OCI-M1 (cell line): ENCODE measurements around the gene KLHL28.

ENCODE experiments used
- DNase-seq: peaks from one replicate; lab custom pipeline; 2025; lab: John Stamatoyannopoulos, UW

KLHL28 gene, protein sequence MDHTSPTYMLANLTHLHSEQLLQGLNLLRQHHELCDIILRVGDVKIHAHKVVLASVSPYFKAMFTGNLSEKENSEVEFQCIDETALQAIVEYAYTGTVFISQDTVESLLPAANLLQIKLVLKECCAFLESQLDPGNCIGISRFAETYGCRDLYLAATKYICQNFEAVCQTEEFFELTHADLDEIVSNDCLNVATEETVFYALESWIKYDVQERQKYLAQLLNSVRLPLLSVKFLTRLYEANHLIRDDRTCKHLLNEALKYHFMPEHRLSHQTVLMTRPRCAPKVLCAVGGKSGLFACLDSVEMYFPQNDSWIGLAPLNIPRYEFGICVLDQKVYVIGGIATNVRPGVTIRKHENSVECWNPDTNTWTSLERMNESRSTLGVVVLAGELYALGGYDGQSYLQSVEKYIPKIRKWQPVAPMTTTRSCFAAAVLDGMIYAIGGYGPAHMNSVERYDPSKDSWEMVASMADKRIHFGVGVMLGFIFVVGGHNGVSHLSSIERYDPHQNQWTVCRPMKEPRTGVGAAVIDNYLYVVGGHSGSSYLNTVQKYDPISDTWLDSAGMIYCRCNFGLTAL

DNA sequence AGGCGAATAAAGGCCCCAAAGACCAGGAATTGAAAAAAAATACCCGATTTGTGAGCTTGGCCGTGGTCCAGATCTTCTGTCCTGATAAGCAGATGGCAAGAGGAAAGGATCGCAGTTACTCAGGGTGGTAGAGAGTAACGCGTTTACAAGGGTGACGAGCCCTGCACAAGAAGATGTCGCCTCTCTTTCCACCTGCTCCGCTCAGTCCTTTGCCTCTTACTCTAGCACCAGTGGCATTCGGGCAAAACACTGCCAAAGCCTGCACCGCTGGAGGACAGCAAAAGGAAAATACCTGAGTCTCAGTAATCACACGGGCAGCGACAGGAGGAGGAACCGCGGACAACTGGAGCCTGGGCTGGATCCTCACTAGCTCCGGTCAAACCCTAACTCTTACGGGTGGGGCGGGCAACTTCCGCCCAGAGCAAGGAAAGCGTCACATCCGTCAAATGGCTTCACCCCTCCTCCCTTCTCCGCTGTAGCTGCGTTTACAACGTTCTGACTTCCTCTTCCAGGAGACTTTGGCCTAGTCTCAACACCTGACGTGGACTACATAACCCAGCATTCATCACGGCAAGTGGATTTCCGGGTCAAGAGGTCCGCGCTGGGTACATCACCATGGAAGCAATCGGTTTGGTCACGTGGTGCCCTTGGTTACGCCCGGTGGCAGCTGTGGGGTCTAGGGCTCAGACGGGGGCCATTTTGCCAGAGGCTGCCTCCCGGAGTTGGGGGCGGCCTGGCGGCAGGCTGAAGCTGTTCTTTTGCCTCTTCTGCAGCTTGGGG is at the start of gene KLHL28, which contains the start of gene TOGARAM1:
TSS of gene KLHL28 (minus strand) at position 394 of the 780 bp plus-strand sequence. CDS start 16,019 bp downstream, outside the sequence.
TSS of gene TOGARAM1 (plus strand) at position 637 of the 780 bp plus-strand sequence. CDS start 232 bp downstream, outside the sequence.
- DNase-seq, result peak; percentile 98

DNA sequence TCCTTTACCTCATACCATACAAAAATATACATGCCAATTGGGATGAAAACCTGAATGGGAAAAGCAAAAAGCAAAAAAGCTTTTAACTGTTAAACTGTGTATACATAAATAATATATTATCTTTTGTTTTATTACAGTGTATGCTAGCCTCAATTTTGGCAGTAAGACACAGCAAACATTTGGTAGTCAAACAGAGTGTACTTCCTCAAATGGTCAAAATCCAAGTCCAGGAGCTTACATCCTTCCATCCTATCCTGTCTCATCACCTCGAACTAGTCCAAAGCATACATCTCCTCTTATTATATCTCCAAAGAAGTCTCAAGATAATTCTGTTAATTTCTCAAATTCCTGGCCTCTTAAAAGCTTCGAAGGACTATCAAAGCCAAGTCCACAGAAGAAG is 42.2 kb upstream of the KLHL28 start:
- no peak for DNase-seq

DNA sequence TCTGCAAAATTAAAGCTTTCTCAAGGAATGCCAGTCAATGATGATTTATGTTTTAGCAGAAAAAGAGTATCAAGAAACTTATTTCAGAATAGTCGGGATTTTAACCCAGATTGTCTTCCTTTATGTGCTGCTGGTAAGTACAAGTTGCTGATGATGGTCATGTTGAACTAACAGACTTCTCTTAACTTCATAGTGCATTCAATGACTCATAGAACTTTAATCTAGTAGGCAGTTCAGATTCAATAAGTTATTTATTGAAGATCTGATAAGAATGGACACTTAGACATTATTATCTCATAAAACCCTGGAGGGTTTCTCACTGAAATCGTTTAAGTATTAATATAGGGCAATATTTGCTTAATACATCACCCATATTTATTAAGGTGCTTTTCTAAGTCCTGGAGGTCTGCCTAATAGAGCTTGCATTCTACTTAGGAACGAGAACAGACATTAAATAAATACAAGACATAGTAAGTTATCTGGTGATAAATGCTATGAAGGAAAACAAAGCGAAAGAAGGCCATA is 34.1 kb upstream of the KLHL28 start:
- no peak for DNase-seq

DNA sequence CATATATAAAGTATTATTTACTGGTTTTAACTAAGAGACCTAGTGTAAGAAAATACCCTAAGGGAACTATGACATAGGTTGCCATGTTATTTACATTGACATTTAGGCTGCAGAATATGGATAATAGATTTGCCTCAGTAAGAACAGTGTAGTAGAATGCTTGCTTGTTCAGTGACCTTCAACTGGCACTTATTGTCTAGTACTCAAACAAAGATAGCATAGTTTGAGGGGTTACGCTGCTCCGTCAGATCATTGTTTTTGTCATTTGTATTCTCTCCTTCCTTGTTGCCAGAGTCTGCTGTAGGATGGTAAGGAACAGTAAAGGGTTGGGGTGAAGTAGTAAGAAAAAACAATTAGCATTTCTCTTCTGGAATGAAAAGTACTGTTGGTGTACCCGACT is 33.4 kb upstream of the KLHL28 start:
- DNase-seq, result no peak

DNA sequence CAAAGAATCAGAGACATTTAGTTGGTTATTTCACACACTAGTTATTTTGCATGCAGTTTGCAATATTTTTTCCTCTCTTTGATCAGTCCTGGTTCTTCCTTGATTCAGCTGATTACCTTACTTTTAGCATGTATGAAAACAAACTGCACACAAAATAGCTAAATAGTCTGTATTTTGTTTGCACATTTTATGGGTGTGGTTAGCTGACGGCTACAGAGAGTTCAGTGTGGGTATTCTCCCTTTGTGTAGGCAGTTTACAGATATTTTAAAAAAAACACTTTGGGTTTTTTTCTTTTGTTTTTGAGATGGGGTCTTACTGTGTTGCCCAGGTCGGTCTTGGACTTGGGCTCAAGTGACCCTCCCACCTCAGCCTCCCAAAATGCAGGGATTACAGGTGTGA is 28.8 kb upstream of the KLHL28 start:
- no peak for DNase-seq

DNA sequence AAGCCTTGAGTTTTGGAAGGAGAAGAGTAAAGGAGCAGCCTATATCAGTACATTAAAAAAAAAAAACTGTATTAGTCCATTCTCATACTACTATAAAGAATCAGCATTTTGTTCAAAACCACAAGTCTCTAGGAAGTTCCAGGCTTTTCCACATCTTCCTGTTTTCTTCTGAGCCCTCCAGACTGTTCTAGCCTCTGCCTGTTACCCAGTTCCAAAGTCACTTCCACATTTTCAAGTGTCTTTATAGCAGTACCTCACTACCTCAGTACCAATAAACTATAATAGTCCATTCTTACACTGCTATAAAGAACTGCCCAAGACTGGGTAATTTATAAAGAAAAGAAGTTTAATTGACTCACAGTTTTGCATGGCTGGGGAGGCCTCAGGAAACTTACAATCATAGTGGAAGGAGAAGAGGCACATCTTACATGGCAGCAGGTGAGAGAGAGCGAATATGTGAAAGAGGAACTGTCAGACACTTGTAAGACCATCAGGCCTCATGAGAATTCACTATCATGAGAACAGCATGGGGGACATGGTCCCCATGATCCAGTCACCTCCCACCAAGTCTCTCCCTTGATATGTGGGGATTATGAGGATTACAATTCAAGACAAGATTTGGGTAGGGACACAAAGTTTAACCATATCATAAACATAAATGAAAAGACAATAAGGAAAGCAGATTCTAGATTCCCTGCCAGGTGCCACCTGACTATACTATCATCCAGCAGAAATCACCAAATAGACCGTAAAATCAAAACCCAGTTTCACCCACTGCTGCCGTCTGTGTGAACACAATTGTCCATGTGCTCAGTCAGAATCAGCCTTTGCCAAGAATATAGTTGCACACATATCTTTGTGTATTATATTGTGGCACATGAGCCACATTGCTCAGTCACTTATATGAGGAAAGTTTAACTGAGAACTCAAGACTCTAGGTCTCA is 28.0 kb upstream of the KLHL28 start:
- DNase-seq, result peak; percentile 31

DNA sequence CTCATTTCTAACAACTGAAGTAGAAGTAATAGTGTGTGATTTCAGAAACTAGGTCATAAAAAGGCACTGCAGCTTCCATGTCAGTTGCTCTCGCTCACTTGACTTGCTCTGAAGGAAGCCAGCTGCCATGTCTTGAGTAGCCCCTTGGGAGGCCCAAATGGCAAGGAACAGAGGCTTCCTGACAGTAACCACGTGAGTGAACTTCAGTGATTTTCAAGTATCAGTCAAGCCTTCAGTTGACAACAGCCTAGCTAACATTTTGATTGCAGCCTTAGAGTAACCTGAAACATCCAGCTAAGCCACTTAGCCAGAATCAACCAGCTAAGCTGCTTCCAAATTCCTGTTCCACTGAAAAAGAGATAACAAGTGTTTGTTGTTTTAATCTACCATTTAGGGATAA is 26.9 kb upstream of the KLHL28 start:
- DNase-seq, result no peak

DNA sequence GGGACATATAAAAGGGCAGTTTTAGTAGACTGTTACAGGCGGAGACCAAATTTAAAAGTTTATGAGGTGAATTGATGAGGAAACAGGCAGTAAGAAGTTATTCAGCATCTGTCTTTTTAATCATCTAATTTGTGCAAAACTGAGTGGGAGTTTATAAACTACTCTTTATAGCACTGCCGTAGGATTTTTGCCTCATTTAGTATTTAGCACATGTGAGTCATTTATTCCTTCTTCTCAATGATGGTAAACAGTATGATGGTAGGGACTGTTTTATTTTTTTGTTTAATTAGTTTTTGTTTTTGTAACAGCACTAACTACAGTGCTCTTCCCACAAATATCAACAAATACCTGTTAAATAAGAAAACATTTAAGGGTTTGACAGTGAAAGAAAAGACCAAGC is 20.8 kb upstream of the KLHL28 start:
- DNase-seq, result no peak

DNA sequence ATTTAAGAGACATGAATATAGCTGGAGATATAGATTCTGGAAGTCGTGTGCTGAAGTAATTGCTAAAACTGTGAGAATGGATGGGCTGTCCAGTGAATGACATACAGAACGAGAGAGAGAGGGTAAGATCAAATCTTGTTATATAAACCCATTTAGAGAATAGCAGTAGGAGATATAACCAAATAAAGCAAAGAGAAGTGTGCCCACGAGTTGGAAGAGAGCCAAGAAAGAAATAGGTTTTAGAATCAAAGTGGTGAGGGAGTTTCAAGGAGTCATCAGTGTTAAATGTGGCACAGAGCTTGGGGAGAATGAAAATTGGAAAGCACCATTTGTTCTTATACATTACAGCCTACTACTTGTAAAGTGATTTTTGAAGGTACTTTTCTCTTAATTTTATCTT is 19.5 kb upstream of the KLHL28 start:
- peak; percentile 9 for DNase-seq

DNA sequence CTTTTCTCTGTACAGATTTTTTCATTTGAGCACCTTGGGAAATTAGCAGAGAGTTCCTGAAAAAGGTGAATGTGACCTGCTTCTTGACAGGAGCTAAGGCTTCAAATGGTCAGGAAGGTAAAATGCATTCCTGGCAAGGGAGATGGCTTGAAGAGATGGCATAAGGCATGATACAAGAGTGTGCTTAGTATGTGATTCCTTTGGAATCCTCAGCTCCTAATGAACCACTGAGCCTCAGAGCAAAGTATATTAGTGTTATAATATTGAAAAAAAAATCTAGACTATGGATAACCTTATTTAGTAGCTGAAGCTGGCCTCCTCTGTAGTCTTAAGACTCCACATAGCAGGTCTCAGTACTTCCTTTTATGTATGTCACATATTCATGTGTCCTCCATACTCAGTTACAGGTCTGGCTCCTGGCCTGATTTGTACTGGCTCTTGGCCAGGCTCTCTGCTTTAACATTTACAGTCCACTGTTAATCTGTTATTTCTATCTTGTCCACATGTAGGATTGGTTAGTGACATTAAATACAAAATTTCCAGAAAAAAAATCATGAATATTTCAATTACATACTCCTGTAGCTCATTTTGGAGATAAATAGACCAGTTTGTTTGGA is 18.1 kb upstream of the KLHL28 start:
- no peak for DNase-seq

DNA sequence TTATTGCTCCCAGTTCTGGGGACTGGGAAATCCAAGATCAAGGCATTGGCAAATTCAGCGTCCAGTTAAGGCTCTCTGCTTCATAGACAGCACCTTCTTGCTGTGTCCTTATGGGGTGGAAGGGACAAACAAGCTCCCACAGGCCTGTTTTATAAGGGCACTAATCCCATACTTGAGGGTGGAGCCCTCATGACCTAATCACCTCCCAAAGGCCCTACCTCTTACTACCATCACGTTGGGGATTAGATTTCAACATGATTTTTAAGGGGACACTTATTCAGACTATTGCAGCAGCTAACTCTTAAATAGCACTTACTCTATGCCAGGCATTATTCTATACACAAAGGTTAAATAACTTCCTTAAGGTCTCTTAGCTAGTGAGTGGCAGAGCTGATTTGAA is 17.5 kb upstream of the KLHL28 start:
- no peak for DNase-seq

DNA sequence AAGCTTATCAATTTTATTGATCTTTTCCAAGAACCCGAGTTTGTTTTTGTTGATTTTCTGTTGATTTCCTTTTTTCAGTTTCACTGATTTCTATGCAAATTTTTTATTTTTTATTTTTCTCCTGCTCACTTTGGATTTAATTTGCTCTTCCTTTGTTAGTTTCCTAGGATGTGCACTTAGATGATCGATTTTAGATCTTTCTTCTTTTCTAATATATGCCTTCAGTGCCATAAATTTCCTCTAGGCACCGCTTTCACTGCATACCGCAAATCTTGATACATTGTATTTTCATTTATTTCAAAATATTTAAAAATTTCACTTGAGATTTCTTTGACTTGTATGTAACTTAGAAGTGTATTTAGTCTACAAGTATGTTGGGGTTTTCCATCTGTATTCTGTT is 9.7 kb upstream of the KLHL28 start:
- no peak for DNase-seq

DNA sequence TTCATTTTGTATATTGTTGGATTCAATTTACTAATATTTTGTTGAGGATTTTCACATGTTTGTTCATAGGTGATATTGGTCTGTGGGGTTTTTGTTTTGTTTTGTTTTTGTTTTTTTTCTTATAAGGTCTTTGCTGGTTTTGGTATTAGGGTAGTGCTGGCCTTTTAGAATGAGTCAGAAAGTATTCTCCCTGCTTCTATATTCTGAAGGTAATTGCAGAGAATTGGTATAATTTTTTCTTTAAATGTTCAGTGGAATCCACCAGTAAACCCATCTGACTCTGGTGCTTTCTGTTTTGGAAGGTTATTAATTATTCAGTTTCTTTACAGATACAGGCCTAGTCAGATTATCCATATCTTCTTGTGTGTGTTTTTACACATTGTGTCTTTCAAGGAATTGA is 9.2 kb upstream of the KLHL28 start:
- no peak for DNase-seq

DNA sequence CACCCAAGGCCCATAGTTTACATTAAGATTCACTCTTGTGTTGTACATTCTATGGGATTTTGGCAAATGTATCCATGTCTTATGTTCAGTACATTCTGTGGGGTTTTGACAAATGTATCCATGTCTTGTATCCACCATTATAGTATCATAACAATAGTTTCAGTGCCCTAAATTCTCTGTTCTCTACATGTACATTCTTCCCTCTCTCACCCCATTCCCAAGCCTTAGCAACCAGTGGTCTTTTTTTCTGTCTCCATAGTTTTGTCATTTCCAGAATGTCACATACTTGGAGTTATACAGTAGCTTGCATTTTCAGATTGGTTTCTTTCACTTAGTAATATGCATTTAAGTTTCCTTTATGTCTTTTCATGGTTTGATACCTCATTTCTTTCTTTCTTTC is 7.0 kb upstream of the KLHL28 start:
- DNase-seq, result no peak

DNA sequence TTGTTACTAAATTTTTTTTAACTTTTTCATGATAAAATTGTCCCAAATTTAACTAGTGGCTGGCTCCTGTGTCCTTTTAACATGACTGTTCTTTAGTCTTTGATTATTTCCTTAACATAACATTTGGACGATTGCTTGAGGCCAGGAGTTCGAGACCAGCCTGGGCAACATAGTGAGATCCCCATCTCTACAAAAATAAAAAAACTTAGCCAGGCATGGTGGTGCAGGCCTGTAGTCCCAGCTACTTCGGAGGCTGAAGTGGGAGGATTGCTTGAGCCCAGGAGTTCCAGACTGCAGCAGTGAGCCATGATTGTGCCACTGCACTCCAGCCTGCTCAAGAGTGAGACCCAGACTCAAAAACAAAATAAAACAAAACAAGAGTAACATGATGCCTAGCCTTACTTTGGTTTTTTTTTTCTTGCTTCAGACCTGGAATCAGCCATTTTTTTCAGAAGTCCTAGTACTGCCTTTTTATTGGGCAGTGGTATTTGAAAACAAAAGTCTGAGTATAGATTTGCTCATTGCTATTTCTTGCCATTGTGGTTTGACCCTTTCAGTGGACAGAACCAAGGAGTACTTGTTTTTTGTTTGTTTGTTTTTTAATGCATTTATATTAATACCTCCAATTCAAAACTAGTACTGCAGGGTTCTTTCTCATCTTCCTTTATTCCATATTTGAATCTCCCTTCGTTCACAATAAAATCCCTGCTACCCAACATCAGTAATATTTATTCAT is 5.0 kb upstream of the KLHL28 start:
- DNase-seq, result peak; percentile 12

DNA sequence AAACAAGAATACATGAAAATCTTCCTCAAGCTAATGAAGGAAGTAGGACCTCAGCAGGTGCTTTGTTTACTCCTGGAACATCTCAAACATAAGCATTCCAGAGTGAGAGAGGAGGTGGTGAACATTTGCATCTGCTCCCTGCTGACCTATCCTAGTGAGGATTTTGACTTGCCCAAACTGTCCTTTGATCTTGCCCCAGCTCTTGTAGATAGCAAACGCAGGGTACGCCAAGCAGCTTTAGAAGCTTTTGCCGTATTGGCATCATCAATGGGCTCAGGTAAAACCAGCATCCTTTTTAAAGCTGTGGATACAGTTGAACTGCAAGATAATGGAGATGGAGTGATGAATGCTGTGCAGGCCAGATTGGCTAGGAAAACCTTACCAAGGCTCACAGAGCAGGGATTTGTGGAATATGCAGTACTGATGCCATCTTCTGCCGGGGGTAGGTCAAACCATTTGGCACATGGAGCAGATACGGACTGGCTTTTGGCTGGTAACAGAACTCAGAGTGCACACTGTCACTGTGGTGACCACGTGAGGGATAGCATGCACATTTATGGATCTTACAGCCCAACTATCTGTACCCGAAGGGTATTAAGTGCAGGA is 2.1 kb upstream of the KLHL28 start:
- no peak for DNase-seq

DNA sequence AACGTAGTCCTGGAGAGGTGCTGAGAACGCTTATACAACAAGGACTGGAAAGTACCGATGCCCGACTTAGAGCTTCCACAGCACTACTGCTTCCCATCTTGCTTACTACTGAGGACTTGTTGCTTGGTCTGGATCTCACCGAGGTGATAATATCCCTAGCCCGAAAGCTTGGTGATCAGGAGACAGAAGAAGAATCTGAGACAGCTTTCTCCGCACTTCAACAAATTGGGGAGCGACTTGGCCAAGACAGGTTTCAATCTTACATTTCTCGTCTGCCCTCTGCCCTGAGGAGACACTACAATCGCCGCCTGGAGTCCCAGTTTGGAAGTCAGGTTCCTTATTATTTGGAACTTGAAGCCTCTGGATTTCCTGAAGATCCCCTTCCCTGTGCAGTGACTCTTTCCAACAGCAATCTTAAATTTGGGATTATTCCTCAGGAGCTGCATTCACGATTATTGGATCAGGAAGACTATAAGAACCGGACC is 1.3 kb upstream of the KLHL28 start:
- no peak for DNase-seq

DNA sequence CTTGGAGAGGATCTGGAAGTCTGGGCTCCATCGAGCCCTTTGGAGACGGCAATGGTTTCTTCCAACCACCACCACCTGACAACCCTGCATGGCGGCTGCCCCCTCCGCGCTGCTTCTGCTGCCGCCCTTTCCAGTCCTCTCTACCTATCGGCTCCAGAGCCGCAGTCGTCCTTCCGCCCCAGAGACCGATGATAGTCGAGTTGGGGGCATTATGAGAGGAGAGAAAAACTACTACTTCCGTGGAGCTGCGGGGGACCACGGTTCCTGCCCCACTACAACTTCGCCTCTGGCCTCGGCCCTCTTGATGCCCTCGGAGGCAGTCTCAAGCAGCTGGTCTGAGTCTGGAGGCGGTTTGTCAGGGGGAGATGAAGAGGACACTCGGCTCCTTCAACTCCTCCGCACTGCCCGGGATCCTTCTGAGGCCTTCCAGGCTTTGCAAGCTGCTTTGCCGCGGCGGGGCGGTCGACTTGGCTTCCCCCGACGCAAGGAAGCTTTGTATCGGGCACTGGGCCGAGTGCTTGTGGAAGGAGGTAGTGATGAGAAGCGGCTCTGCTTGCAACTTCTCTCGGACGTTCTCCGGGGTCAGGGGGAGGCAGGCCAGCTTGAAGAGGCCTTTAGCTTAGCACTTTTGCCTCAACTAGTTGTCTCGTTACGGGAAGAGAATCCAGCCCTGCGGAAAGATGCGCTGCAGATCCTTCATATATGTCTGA is 742 bp upstream of the KLHL28 start:
- DNase-seq, result peak; percentile 64

DNA sequence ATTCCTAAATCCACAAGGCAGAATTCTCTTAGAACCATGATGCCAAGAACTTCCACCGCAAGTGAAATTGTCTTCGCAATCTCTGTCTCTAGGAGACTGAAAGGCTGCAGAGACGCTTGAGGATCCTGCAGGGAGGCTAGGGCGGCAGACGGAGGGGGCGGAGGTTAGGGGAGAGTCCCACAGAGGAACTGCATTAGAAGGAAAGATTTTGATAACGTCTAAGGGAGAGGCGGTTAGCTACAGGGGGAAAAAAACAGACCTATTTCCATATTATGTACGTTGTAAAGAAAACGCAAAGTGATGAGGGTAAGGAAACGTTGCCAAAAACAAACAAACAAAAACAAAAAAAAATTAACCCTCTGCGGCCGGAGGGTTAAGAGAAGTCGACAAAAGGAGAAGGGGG is 595 bp downstream of the KLHL28 start:
- DNase-seq, result peak; percentile 85
